Activated CD8-positive, alpha-beta memory T cell treated with anti-CD3 and anti-CD28 coated beads for 4 hours (primary cell): ENCODE results near the gene CLEC4E.
"Not testable (repeated sequence)": the region's sequence is repeated elsewhere in the genome, so short reads cannot be mapped to it uniquely, and the experiment has no call there.

Source experiments
- DNase-seq, 2 donors: peaks; one replicate each; pipeline ENCODE4 v3.0.0-alpha.2; 2020; ENCODE audit warnings: low read depth in 2 of 2

CLEC4E gene, protein sequence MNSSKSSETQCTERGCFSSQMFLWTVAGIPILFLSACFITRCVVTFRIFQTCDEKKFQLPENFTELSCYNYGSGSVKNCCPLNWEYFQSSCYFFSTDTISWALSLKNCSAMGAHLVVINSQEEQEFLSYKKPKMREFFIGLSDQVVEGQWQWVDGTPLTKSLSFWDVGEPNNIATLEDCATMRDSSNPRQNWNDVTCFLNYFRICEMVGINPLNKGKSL

DNA sequence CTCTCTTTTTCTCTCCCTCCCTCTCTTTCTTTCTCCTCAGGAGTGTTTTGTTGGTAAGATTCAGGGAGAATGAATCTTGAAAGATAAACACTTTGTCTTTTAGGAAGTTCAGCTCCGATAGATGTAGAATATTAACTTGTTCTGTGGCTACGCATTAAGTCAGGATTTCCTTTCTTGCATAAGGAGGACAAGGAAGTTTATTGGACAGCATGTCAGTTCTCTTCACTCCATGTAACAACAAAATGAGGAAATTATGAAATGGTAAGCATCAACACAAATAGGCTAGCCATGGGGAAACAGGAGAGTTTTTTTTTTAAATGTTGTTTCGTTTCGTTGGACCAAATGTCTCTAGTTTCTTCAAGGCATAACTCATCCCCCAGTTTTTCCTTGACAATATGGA lies at the start of gene CLEC4E:
Gene CLEC4E (minus strand): TSS at position 75 of the 400 bp plus-strand sequence. CDS start 108 bp downstream, outside the sequence.
- DNase-seq = not testable (repeated sequence)

- no peak for DNase-seq
These were observed 49.0 kb upstream of the CLEC4E start for GRCh38 chr12:8589679-8590078.

DNA sequence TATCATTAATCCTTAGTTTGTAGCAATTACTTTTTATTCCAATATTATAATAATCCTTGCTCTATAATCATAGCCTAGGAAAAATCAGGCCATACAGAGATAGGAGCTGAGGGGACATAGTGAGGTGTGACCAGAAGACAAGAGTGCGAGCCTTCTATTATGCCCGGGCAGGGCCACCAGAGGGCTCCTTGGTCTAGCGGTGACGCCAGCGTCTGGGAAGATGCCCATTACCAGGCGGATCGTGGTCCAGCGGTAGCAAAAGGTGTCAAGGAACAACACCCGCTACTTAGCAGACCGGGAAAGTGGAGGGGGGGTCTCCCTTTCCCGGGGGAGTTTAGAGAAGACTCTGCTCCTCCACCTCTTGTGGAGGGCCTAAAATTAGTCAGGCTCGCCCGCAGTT lies 43.8 kb upstream of the CLEC4E start:
- DNase-seq = not testable (repeated sequence)

- no peak for DNase-seq
These were observed 43.3 kb upstream of the CLEC4E start for GRCh38 chr12:8584004-8584403.

- no peak for DNase-seq
These were observed 40.5 kb upstream of the CLEC4E start for GRCh38 chr12:8581098-8581784.

GRCh38 chr12:8577879-8578278 lies 37.2 kb upstream of the CLEC4E start:
- no peak for DNase-seq

DNA sequence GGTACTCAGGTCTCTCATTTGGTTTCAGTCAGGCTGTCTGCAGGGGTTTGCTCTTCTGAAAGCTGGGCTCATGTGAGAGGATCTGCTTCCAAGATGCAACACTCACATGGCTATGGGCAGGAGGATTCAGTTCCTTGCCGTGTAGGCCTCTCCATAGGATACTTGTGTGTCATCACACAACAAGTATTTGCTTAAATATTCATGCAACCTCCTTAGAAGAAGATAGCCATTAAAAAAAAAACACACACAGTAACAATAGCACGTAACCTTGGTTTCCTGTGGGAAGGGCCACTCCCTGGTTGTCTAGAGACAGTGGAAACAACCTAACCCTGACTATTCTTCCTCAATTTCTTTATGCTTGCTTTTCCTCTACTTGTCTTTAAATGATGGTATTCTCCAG lies 31.8 kb upstream of the CLEC4E start:
- no peak for DNase-seq

DNA sequence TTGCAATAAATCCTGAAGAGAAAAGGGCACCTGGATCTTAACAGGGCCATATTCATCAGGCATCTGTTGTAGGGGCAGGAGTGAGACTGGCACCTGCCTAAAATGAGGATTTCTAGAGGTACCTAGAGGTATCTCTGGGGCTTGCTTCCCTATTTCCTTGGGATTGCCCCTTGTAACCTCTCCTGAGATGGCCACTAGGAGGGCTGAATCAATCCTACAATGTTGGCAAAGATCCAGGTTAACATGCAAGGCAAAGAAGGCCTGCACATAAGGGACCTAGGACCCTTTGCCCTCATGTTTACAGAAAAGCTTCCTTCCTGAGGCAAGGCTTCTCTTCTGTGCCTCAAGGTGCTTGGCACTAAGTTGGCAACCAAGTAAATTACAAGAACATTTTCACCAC lies 25.8 kb upstream of the CLEC4E start:
- DNase-seq = no peak

DNA sequence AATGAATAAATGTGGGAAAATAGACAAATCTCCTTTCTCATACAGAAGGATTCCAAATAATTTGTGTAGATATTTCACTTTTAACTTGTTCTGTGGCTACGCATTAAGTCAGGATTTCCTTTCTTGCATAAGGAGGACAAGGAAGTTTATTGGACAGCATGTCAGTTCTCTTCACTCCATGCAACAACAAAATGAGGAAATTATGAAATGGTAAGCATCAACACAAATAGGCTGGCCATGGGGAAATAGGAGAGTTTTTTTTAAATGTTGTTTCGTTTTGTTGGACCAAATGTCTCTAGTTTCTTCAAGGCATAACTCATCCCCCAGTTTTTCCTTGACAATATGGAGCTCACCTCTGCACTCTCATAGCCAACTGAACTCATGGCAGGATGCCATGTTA lies 25.3 kb upstream of the CLEC4E start:
- not testable (repeated sequence) for DNase-seq

DNA sequence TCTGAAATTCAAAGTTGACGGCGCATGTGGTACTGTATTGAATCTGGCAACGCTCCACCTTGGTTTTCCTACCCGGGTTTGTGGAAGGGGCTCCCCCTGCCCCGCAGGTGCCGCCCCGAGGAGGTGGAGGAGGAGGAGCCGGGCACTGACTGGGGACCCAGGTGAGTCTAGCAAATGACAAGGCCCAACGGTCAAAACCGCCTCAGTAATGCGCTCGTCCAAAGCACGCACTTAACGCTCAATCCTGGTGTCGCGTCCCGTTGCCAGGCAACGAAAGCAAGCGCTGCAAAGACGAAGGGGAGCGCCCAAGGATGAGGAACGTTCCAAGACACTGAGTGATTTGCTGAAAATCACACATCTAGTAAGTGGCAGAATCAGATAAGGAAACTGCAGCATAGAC lies 24.0 kb upstream of the CLEC4E start:
- DNase-seq = no peak

DNA sequence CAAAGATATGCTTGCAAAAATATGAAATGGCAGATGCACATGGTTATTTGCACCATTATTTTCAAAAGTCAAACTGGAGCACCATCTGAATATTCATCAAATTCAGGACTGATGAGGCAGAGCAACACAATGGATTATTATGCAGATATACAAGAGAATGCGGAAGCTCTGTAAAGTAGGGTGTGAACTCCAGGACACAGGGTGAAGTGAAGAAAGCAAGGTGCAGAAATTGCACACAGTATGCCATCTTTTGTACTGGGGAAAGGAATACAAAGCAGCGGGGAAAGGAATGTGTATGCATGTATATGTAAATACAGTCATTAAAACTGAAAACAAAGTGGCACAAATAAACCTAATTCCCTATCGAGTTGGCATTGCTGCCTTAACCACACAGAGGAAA lies 22.7 kb upstream of the CLEC4E start:
- DNase-seq = no peak

GRCh38 chr12:8562310-8562709 lies 21.6 kb upstream of the CLEC4E start:
- no peak for DNase-seq

DNA sequence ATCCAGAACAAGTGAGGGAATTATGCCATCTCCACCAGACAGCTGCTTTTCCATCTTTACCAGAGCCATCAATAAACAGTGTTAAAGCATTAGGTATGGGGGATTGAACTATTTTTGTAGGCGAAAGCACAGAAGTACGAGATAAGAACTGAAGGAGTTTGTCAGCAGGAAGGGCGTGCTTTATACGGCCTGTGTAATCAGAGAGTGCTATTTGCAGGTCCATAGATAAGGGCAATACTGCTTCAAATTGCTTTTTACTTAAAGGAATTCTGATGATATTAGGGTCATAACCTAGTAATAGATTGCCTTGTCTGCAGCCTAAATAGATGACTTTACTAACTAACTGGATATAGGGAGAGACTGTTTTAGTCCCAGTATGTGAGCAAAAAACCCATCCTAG lies 20.3 kb upstream of the CLEC4E start:
- no peak for DNase-seq

- DNase-seq = no peak
These were observed 19.0 kb upstream of the CLEC4E start for GRCh38 chr12:8559676-8560075.

- no peak for DNase-seq
These were observed 15.9 kb upstream of the CLEC4E start for GRCh38 chr12:8556531-8557097.

DNA sequence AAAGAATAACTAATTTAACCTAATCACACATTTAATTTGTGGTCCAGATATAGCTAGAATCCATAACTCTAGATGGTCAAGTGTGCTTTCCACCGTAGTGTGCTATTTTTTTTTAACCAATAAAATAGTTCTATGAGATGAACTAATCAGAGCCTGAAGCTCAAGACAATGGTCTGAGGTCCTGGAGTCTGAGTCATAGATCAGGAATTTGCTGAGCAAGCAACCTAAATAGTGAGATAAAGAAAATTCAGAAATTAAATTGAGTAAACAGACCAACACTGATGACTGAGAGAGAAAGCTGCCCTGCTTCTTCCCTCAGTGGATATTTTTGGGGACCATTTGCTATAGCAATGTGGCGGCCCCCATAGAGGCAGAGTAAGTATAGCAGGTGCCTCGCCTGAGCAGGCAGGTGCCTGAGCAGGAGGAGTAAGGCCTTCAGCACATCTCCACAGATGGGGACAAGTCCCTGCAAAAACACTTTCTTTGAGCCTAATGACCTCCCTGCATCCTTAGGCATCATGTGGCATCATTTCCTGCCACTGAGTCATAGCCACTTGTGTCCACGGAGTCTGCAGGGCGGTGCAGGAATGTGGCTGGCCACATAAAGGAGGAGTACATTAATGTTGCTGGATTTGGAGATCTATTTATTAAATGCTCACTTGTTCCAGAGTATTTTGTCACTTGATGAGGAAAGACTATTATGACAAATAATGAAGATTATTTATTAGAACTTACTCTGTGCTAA lies 13.9 kb upstream of the CLEC4E start:
- no peak for DNase-seq

GRCh38 chr12:8553088-8553627 lies 12.5 kb upstream of the CLEC4E start:
- DNase-seq = no peak

- no peak for DNase-seq
These were observed 8.7 kb upstream of the CLEC4E start for GRCh38 chr12:8549381-8549780.

DNA sequence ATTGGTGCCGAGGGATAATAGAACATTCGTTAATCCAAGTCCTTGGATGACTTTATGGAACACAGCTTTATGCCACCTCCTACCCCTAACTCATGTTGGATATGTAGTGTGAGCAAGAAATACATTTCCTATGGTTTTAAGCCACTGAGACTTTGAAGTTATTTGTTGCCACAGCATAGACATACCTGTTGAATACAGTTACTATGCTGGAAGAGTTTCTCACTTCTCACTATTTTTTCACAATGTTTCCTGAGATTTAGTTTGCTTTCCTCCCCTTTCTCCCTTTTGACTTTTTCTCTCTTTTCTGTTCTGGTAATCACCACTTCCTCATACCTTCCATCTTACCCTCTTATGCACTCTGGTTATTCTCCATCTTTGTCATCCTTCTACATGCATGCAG lies 7.5 kb upstream of the CLEC4E start:
- DNase-seq = no peak

DNA sequence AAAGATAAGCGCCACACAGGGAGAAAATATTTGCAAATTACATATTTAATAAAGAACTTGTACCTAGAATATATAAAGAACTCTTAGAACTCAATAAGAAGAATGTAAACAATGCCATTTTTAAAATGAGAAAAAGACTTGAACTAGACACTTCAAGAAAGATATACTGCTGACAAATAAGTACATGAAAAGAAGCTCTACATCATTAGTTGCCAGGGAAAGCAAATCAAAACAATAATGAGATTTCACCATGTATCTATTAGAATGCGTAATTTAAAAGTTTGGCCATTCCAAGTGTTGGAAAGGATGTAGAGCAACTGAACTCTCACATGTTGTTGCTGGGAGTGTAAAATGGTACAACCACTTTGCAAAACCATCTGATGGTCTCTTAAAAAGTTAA lies 6.9 kb upstream of the CLEC4E start:
- DNase-seq = no peak

DNA sequence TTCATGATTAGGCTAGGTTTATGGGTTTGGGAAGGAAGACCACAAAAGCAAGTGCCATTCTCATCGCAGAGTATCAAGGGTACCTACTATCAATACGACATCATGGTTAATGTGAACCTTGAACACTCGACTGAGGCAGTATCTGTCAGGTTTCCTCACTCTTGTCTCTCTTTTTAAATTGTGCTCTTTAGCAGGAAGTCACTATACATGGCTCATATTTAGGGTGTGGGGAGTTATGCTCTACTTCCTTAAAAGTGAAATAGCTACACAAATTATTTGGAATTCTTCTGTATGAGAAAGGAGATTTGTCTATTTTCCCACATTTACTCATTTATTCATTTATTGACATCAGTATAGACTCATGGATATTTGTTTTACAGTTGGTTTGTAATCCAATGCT lies 5.9 kb upstream of the CLEC4E start:
- no peak for DNase-seq

DNA sequence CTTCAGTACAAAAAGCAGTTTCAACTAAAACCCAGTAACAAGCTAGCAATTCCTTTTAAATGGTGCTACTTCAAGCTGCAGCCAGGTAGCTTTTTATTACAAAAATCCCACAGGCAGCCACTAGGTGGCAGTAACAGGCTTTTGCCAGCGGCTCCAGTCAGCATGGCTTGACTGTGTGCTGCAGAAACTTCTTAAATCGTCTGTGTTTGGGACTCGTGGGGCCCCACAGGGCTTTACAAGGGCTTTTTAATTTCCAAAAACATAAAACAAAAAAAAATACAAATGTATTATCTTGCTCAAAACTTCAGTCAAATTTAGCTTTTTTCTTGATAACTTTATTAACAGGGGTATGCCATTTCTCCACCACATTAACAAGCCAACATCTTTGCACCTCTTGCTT lies 3.6 kb upstream of the CLEC4E start:
- peak; percentile 33 to 47 for DNase-seq
